ENCODE data around the gene DYNLRB2.
A peak's percentile ranks its signal among the peaks of the same experiment; 100 is the strongest.

The DYNLRB2 gene

DNA sequence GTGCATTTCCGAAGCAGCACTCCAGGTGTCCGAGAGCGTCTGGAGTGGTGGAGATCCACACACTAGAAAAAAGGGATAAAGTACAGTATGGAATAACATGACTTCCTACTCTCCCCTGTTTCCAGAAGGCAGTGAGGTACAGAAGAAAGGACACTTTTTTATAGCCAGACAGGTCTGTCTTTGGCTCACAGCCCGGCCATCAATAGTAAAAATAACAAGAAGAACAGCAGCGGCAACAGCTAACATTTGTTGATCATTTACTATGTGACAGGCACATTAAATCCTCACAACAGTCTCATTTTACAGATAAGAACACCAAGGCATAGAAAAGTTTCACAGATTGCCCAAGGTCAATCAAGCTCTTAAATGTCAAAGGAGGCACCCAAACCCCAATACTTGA, 16.2 kb downstream of the DYNLRB2 start:
- no peak overlapping the region for H3K4me3 ChIP-seq (ENCODE audit: low read depth, low read length)
- TF ChIP-seq, protein P1, sequence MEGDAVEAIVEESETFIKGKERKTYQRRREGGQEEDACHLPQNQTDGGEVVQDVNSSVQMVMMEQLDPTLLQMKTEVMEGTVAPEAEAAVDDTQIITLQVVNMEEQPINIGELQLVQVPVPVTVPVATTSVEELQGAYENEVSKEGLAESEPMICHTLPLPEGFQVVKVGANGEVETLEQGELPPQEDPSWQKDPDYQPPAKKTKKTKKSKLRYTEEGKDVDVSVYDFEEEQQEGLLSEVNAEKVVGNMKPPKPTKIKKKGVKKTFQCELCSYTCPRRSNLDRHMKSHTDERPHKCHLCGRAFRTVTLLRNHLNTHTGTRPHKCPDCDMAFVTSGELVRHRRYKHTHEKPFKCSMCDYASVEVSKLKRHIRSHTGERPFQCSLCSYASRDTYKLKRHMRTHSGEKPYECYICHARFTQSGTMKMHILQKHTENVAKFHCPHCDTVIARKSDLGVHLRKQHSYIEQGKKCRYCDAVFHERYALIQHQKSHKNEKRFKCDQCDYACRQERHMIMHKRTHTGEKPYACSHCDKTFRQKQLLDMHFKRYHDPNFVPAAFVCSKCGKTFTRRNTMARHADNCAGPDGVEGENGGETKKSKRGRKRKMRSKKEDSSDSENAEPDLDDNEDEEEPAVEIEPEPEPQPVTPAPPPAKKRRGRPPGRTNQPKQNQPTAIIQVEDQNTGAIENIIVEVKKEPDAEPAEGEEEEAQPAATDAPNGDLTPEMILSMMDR (IDR thresholded peaks at IDR 0.05; ENCODE audit: low read depth, low read length): no peak
- in situ Hi-C loops (cut with HindIII; ENCODE audit: low sequenced_read_pairs): no loop called here
- no peak for DNase-seq (ENCODE audit: low read depth, low spot score)

DNA sequence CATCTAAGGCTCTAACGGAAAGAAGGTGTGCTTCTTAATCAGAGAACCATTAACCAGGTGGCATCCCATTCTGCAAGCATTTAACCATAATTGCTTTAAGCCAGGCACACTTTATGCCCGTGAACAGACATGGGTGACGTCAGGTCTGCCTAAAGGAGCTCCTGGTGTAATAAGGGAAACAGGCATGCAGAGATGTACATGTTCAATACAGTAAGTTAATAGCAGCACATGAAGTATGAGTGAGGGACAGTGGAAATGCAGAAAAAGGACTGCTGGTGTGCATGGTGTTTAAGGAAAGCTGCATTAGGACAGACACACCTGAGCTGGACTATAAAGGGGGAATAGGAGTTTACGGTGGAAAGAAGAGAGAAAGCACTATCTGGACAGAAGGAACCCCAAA, 18.6 kb downstream of the DYNLRB2 start:
- in situ Hi-C loops (cut with HindIII; ENCODE audit: low sequenced_read_pairs): no loop called here
- TF ChIP-seq, protein P1 (IDR thresholded peaks at IDR 0.05; ENCODE audit: low read depth, low read length): no peak
- no peak for DNase-seq (ENCODE audit: low read depth, low spot score)
- H3K4me3 ChIP-seq (ENCODE audit: low read depth, low read length): no peak overlapping the region

- TF ChIP-seq, protein P1 (IDR thresholded peaks at IDR 0.05; ENCODE audit: low read depth, low read length): no peak
- in situ Hi-C loops (cut with HindIII; ENCODE audit: low sequenced_read_pairs): no loop called here
- no peak overlapping the region for H3K4me3 ChIP-seq (ENCODE audit: low read depth, low read length)
- no peak for DNase-seq (ENCODE audit: low read depth, low spot score)
Measured at GRCh38 chr16:80563066-80563465, 22.3 kb downstream of the DYNLRB2 start.

DNA sequence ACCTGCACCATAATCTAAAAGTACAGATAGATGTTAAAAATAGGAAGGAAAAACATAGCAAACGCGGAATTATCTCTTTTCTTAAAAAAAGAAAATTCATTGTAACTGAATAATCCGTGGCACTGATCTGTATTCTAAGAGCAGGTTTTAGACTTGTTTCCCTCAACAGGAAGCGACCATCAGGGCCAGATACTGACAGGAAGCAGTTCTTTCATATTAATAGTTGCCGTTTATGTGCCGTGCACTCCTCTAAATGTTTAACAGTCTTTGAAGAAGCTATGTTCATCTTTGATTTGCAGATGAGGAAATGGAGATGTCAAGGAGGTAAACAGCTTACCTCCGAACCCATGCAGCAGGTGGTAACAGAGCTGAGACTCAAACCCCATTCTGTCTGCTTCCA, 23.6 kb downstream of the DYNLRB2 start:
- no peak for DNase-seq (ENCODE audit: low read depth, low spot score)
- H3K4me3 ChIP-seq (ENCODE audit: low read depth, low read length): no peak overlapping the region
- in situ Hi-C loops (cut with HindIII; ENCODE audit: low sequenced_read_pairs): no loop called here
- TF ChIP-seq, protein P1 (IDR thresholded peaks at IDR 0.05; ENCODE audit: low read depth, low read length): no peak

DNA sequence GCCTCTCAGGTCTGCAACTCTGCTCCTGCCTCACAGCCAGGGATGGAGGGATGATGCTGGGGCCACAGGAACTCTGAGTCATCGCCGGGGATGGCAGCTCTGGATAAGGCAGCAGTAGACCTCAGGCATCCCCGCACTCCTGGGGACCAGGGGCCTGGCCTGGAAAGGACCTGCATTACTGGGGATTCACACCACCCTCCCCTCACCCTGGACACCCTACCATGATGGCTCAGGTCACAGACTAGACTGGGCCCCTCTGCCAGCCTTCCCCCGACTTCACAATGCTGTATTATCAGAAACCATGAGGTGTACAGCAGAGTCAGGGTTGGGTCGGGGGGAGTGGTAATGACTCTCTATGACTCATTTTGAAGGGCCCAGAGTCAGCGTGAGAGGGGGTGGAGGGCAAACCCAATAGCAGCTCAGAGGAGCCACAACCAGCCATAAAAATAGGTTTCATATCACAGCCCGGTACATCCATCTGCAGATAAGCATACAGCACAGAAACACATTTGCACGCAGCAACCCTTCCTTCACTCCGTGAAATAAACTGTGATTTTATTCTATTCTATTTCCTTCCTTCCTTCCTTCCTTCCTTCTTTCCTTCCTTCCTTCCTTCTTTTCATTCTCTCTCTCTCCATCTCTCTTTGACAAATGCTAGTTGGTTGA, 28.8 kb downstream of the DYNLRB2 start:
- no peak overlapping the region for H3K4me3 ChIP-seq (ENCODE audit: low read depth, low read length)
- TF ChIP-seq, protein P1 (IDR thresholded peaks at IDR 0.05; ENCODE audit: low read depth, low read length): no peak
- peak; percentile 83 for DNase-seq (ENCODE audit: low read depth, low spot score)
- in situ Hi-C loops (cut with HindIII; ENCODE audit: low sequenced_read_pairs): no loop called here

DNA sequence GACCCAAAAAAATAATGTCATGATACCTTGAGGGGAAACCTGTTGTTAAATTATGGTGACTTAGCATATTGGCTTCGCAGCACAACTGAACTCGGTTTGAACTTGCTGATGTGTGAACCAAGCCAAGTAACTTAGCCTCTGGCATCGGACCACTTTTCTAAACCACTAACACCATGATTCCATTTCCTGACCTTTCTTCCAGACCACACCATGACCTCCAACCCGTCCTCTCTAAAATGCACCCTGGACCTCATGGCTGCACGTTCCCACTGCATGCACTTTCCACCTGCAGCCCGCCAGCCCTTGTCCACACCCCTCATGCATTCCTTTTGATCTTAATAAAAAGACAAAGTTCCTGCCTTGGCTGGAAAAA, 29.3 kb downstream of the DYNLRB2 start:
- in situ Hi-C loops (cut with HindIII; ENCODE audit: low sequenced_read_pairs): no loop called here
- TF ChIP-seq, protein P1 (IDR thresholded peaks at IDR 0.05; ENCODE audit: low read depth, low read length): no peak

More for the DNA sequence above, 29.3 kb downstream of the DYNLRB2 start:
- H3K4me3 ChIP-seq (ENCODE audit: low read depth, low read length): no peak overlapping the region
- DNase-seq (ENCODE audit: low read depth, low spot score): peak; percentile 85

All from astrocyte of the spinal cord (primary cell).